ENCODE measurements around the gene ANTXR2.

ANTXR2 gene

GRCh38 chr4:80072228-80072743, 743 bp downstream of the ANTXR2 start:
- no peak for TF ChIP-seq CTCF (IDR thresholded peaks at IDR 0.05)

GRCh38 chr4:80071604-80072227, 1.3 kb downstream of the ANTXR2 start:
- no peak for TF ChIP-seq CTCF (IDR thresholded peaks at IDR 0.05)

- no peak for TF ChIP-seq CTCF (IDR thresholded peaks at IDR 0.05)
Observed at GRCh38 chr4:80070880-80071603, 2.0 kb downstream of the ANTXR2 start.

GRCh38 chr4:80069837-80070731, 2.9 kb downstream of the ANTXR2 start:
- no peak for TF ChIP-seq CTCF (IDR thresholded peaks at IDR 0.05)

GRCh38 chr4:80069108-80069836, 3.8 kb downstream of the ANTXR2 start:
- no peak for TF ChIP-seq CTCF (IDR thresholded peaks at IDR 0.05)

- no peak for TF ChIP-seq CTCF (IDR thresholded peaks at IDR 0.05)
Observed at GRCh38 chr4:80065601-80066000, 7.4 kb downstream of the ANTXR2 start.

- no peak for TF ChIP-seq CTCF (IDR thresholded peaks at IDR 0.05)
Observed at GRCh38 chr4:80062527-80062926, 10.5 kb downstream of the ANTXR2 start.

Measured in LNCAP (cell line).